HG03469 (cell line): ENCODE data around the gene PROSER3.
"Not testable (repeated sequence)": the region's sequence is repeated elsewhere in the genome, so short reads cannot be mapped to it uniquely, and the experiment has no call there.

ENCODE experiments used
- ATAC-seq: cut with Tn5 transposase; IDR thresholded peaks from one replicate; pipeline ENCODE4 v1.9.1; 2021; ENCODE audit warnings: mild to moderate bottlenecking, moderate library complexity, moderate number of reproducible peaks; ENCODE audit not compliant: unreplicated experiment

PROSER3 gene

DNA sequence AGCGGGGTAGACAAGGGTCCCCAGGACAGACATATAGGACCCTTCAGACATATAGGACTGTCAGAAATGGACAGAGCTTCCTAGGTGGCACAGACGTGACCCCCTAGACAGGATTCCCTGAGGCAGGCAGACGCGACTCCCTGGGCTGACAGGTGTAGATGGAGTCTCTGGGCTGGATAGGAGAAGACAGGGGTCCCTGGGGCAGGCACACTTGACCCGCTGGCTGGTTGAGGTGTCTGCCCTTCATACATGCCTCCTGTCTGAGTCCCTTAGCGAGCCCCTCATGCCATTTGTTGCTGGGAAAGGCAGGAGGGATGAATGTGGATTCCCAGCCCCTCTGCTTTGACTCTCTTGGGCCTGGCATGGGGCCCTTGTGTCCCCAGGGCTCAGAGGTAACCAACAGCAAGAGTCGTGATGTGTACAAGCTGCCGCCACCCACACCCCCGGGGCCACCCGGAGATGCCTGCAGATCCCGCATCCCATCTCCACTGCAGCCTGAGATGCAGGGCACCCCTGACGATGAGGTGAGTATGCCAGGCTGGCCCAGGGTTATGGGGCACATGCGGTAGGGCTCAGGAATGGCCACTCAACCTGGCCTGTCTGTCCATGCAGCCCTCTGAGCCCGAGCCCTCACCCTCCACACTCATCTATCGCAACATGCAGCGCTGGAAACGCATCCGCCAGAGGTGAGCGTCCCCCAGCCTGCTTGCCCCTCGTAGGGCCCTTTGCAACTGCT is 4.2 kb upstream of the PROSER3 start:
- no peak for ATAC-seq

DNA sequence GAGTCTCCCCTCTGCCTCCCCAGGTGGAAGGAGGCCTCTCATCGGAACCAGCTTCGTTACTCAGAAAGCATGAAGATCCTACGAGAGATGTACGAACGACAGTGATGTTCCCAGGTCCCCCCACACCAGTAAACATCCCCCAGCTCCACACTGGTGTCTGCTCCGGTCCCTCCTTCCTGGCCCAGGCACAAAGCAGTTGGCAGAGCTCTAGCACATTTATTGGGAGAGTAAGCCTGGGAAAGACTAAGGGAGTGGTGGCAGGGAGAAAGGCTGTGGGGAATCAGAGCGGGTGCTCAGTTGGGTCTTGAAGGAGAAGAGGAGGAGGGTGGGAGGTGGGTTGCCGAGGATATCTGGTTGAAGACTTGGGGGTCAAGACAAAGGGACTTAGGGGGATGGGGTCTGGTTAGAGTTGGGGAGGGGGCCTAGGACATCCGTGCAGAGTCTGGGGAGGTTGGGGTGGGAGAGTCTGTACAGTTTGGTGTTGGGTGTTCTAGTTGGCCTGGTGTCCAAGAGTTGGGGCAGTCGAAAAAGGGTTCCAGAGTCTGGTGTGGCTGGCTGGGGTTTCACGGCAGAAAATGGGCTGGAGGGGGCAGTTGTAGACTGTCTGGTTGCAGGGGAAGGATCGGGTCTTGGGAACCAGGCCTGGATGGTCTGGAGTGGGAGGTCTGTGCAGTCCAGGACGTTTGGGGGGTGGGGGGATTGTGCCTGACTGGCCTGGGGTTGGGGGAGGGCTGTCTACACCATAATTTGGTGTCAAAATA is 3.4 kb upstream of the PROSER3 start:
- no peak for ATAC-seq

DNA sequence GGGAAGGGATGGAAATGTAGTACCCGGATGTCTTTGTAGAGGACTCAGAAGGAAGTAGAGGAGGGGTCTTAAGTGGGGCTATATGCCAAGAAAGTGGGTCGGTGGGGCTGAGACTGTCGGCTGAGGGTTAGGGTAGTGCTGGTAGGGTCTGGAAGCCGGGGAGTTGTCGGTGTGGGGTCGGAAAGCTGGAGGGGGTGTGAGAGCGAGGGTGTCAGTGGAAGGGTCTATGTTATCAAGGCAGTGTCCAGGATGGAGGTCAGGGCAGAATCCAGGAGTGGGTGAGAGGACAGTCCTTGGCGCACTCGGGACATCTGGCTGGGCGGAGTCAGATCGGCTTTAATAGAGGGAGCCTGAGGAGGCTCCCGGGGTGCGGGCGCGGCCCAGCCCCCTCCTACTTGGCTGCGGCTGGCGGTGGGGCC is 2.8 kb upstream of the PROSER3 start:
- ATAC-seq: no peak

GRCh38 chr19:35755550-35756376 is 2.2 kb upstream of the PROSER3 start:
- ATAC-seq: no peak

DNA sequence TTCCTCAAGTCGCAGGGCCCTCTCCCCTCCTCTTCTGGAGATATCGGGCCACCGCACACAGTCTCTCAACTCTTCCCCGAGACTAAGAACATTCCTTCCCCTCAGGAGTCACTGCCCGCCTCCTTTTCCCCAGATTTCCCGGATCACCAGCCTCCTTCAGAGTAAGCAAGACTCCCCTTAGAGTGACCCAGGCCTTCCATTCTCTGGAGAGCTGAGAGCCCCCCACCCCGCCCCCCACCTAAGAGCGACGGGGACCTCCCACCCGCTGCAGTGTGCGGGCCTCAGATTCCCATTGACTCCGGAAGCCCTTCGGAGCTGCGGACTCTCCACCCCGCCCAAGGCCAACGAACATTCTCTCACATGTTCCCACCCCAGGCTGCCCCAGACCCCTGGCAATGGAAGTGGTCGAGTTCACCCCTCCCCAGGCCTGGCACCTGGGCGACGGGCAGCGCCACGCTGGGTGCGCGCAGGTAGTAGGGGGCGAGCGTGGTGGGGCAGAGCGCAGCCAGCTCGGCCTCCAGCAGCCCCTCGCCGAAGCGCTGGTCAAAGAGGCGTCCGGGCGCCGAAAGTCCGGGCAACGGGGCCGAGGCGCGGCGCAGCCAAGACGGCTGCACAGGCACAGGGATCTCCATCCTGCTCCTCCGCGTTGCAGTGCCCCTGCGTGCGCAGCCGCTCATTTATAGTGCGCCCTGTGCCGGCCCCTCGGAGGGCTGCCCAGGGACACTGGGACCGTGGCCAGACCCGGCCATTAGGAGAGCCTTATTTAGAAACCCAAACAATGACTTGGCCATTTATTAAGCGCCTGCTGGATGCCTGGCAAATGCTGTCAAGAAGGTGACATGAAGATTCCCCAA is 1.4 kb upstream of the PROSER3 start, which contains the start of gene HSPB6:
TSS of gene HSPB6 (minus strand) at position 653 of the 854 bp plus-strand sequence. CDS start at position 632, 21 bp downstream.
- ATAC-seq: no peak

GRCh38 chr19:35757231-35757748 is 686 bp upstream of the PROSER3 start:
- no peak for ATAC-seq

- ATAC-seq: no peak
Measured at GRCh38 chr19:35759697-35760096, 1.7 kb downstream of the PROSER3 start.

GRCh38 chr19:35760711-35761349 is 2.9 kb downstream of the PROSER3 start:
- ATAC-seq: no peak

DNA sequence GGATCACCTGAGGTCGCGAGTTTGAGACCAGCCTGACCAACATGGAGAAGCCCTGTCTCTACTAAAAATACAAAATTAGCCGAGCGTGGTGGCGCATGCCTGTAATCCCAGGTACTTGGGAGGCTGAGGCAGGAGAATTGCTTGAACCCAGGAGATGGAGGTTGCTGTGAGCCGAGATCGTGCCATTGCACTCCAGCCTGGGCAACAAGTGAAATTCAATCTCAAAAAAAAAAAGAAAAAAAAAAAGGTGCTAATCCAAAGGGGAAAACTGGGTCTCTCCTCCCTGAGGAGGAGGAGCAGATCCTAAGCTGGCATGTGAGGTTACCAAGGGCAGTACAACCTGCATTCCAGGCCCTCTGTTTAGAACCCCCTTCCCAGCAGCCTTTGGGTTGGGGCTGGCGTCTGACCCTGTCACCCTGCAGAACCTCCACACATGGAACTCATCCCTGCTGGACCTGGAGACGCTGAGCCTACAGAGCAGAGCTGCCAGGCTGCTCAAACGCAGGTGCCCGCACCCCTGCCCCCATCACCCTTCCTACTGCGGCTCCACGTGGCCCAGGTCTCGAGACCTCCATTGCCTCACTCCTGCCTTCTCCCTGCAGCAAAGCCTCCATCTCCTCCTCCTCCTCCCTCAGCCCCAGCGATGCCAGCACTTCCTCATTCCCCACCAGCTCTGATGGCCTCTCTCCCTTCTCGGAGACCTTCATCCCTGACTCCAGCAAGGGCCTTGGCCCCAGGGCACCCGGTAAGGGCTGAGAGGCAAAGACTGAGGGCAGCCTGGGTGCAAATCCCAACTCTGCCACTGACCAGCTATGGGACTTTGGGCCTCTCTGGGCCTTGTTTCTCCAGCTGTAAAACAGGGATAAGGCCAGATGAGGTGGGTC is 6.7 kb downstream of the PROSER3 start:
- no peak for ATAC-seq

DNA sequence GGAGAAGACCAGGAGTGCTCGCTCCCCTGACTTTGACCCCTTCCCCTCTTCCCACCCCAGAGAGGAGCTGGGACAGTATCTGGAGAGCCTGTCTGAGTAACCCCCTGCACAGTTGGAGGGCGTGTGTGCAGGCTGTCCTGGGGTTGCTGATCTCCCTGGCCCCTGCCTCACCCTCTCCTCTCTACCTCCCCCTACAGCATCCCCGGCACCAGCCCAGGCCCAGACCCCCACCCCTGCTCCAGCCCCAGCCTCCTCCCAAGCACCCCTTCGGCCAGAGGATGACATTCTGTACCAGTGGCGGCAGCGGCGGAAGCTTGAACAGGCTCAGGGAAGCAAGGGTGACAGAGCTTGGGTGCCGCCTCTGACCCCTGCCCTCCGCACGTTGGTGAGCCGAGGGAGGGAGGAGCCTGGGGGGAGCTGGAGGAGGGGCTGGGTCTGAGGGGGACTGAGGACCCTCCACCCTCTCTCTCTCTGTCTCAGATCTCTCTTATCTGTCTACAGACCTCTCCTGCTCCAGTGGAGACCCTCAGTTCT is 8.7 kb downstream of the PROSER3 start:
- no peak for ATAC-seq

DNA sequence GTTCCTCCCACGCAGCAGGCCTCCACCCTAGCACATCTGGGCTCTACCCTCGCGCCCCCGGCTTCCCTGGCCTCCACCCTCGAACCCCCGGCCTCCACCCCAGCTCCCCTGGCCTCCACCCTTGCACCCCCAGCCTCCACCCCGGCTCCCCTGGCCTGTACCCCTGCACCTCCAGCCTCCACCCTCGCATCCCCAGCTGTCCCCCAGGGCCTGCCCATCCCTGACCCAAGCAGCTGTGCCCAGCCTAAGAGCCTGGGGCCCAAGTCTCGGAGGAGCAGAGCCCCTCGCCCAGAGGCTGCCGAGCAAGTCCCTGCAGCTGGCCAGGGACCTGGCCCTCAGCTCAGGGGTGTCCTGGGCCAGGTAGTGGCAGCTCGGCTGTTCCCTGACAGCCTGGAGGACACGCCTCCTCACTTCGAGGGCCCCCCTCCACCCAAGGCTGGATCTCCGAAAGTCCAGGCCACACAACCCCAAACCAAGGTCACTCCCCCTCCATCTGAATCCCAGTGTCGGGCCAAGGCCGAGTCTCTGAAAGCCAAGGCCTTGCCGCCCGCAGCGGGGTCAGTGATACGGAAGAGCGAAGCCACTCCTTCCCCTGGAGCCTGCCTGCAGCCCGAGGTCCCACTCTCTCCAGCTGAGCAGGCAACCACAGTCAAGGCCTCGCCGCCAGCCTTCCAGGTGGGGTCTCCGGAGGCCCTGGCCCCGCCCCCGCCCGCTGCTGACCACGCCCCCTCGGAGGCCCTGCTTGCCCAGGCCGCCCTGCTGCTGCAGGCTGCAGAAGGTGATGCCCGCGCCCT is 9.5 kb downstream of the PROSER3 start:
- ATAC-seq: no peak

GRCh38 chr19:35768082-35768421 is 10.1 kb downstream of the PROSER3 start:
- no peak for ATAC-seq

- ATAC-seq: not testable (repeated sequence)
Measured at GRCh38 chr19:35772362-35772761, 14.4 kb downstream of the PROSER3 start.

DNA sequence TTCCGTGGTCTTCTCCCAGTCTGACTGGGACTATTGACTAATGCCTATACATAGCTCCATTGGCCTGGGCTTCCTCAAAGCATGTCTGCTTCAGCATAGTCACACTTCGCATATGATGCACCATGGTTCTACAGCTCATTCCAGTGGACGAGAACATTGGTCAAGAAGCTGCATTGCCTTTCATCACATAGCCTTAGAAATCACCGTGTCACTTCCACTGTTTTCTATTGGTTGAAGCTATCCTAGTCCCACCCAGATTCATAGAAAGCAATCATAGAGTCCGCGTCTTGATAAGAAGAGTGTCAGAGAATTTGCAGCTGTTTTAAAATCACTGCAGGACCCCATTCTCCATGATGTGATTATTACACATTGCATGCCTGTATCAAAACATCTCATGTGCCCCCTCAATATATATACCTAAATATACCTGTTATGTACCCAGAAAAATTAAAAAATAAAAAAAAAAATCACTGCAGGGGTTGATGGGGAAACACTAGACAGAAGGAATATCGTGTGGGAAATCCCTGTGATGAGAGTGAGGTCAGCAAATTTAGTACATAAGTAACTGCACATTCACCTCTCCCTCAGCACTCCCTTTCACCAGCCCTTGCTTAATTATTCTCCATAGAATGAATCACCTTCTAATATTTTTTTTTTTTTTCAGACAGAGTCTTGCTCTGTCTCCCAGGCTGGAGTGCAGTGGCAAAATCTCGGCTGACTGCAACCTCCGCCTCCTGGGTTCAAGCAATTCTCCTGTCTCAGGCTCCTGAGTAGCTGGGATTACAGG is 15.2 kb downstream of the PROSER3 start:
- no peak for ATAC-seq

DNA sequence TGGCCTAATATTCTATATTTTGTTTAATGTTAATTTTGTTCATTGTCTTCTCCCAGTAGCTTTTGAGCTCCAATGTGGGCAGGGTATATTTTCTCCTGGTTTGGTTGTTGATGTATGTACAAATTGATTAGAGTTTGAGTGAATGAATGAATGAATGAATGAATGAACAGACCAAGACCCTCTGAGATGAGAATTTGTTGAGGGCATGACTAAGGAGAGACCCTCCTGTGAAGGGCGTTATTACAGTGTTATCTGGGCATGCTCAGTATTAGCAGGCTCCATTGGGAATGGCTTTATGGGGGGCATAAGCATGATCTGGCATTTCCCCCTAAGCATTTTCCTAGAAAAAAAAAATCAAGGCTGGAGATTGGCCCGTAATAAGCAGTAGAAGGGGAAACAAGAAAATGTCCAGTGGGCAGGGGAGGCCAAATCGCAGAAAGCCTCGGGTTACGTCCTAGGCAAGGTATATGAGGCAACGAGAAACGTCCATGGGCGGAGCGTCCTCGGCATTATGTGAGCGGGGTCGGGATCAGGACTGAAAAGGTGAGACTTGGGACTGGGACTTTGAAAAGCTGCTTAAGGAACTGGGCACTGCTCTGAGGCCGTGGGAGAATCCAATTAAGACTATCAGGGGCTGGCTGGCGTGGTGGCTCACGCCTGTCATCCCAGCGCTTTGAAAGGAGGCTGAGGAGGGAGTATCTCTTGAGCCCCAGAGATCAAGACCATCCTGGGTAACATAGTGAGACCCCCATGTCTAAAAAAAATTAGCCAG is 16.5 kb downstream of the PROSER3 start:
- ATAC-seq: no peak

DNA sequence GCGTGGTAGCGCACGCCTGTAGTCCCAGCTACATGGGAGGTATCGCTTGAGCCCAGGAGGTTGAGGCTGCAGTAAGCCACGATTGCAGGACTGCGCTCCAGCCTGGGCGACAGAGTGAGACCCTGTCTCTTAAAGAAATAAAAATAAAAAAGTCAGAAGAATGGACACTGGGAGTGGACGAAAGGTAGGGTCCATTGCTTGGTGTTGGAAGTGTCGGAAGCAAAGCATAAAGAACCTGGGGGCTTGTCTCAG is 17.0 kb downstream of the PROSER3 start:
- ATAC-seq: no peak
